KMS-11 (cell line): Measurements from ENCODE around the gene ZMYND8.
"Not testable (repeated sequence)": the region's sequence is repeated elsewhere in the genome, so short reads cannot be mapped to it uniquely, and the experiment has no call there.

Experiments
- H2AFZ ChIP-seq: fragments of 200-600 bp; sonication (generic); 2 replicates; pipeline ENCODE4 v1.6.1; 2016; ENCODE audit warnings: antibody characterized with exemption, mixed run types, low read depth
- H3K27ac ChIP-seq: fragments of 200-600 bp; sonication (generic); 2 replicates; pipeline ENCODE4 v1.6.1; 2016; ENCODE audit warnings: mild to moderate bottlenecking, mixed run types
- H3K27me3 ChIP-seq: fragments of 200-600 bp; sonication (generic); 2 replicates; pipeline ENCODE4 v1.6.1; 2017; ENCODE audit warnings: mild to moderate bottlenecking, low read depth, mixed run types, moderate library complexity; ENCODE audit not compliant: insufficient read depth
- H3K36me3 ChIP-seq: fragments of 200-600 bp; sonication (generic); 2 replicates; pipeline ENCODE4 v1.6.1; 2017; ENCODE audit warnings: mild to moderate bottlenecking, mixed run types; ENCODE audit not compliant: insufficient read depth
- H3K4me1 ChIP-seq: fragments of 200-600 bp; sonication (generic); 2 replicates; pipeline ENCODE4 v1.6.1; 2016; ENCODE audit warnings: mild to moderate bottlenecking, low read depth, mixed run types; ENCODE audit not compliant: poor library complexity, severe bottlenecking
- H3K4me2 ChIP-seq: fragments of 200-600 bp; sonication (generic); 2 replicates; pipeline ENCODE4 v1.7.0; 2016; ENCODE audit warnings: mild to moderate bottlenecking, mixed run types
- H3K4me3 ChIP-seq: fragments of 200-600 bp; sonication (generic); IDR thresholded peaks from 2 replicates; pipeline ENCODE4 v1.6.1; 2017; ENCODE audit warnings: low read depth, low read length, mixed read lengths; ENCODE audit not compliant: insufficient read depth
- H3K79me2 ChIP-seq: fragments of 200-600 bp; sonication (generic); 2 replicates; pipeline ENCODE4 v1.6.1; 2016; ENCODE audit warnings: low read depth, mixed run types; ENCODE audit not compliant: insufficient read depth
- H3K9ac ChIP-seq: fragments of 200-600 bp; sonication (generic); 2 replicates; pipeline ENCODE4 v1.6.1; 2016; ENCODE audit warnings: mild to moderate bottlenecking, mixed run types
- H4K20me1 ChIP-seq: fragments of 200-600 bp; sonication (generic); 2 replicates; pipeline ENCODE4 v1.6.1; 2016; ENCODE audit warnings: mild to moderate bottlenecking, mixed run types; ENCODE audit not compliant: insufficient read depth
- CTCF ChIP-seq: fragments of 200-600 bp; sonication (generic); conservative IDR thresholded peaks from 2 replicates; pipeline ENCODE4 v1.6.1; 2017; ENCODE audit warnings: low read depth, mild to moderate bottlenecking, antibody characterized with exemption, low read length, moderate library complexity, mixed read lengths

Gene ZMYND8

GRCh38 chr20:47210470-47210869, 146.0 kb downstream of the ZMYND8 start:
- H3K36me3 ChIP-seq: peaks cover 13% of the 10 kb centered on the region
- no peak overlapping the region for H3K4me3 ChIP-seq
- no peaks in the 10 kb centered on the region for H3K4me1 ChIP-seq
- H3K4me2 ChIP-seq: no peak overlapping the region
- no peaks in the 10 kb centered on the region for H3K27me3 ChIP-seq
- no peaks in the 10 kb centered on the region for H4K20me1 ChIP-seq
- H3K27ac ChIP-seq: no peak overlapping the region
- H2AFZ ChIP-seq: no peak overlapping the region
- no peak overlapping the region for H3K9ac ChIP-seq
- TF ChIP-seq CTCF: no peak
- H3K79me2 ChIP-seq: no peaks in the 10 kb centered on the region

GRCh38 chr20:47209982-47210381, 146.5 kb downstream of the ZMYND8 start:
- no peaks in the 10 kb centered on the region for H3K79me2 ChIP-seq
- no peaks in the 10 kb centered on the region for H3K4me1 ChIP-seq
- H3K36me3 ChIP-seq: peaks cover 13% of the 10 kb centered on the region
- no peaks in the 10 kb centered on the region for H4K20me1 ChIP-seq
- TF ChIP-seq CTCF: no peak
- no peak overlapping the region for H2AFZ ChIP-seq
- H3K27me3 ChIP-seq: no peaks in the 10 kb centered on the region
- H3K4me2 ChIP-seq: no peak overlapping the region
- no peak overlapping the region for H3K9ac ChIP-seq
- H3K4me3 ChIP-seq: no peak overlapping the region
- H3K27ac ChIP-seq: no peak overlapping the region

- H3K4me1 ChIP-seq: no peaks in the 10 kb centered on the region
- no peak overlapping the region for H3K4me3 ChIP-seq
Observed at GRCh38 chr20:47208534-47209174, 147.8 kb downstream of the ZMYND8 start.

GRCh38 chr20:47206962-47207641, 149.4 kb downstream of the ZMYND8 start:
- Histone ChIP-seq H4K20me1 (no peaks in the 10 kb centered on the region), H3K27me3 (no peaks in the 10 kb centered on the region), H3K9ac (no peak overlapping the region), H3K4me2 (no peak overlapping the region), H2AFZ (no peak overlapping the region), H3K4me3 (no peak overlapping the region), H3K27ac (no peak overlapping the region), H3K4me1 (no peaks in the 10 kb centered on the region), H3K79me2 (no peaks in the 10 kb centered on the region), H3K36me3 (peaks cover 6% of the 10 kb centered on the region; the same call in 1 of the 2 replicates)
- no peak for TF ChIP-seq CTCF

More at GRCh38 chr20:47208534-47209174, 147.8 kb downstream of the ZMYND8 start:
- H3K9ac ChIP-seq: no peak overlapping the region
- H3K27ac ChIP-seq: no peak overlapping the region
- H2AFZ ChIP-seq: no peak overlapping the region
- no peak overlapping the region for H3K4me2 ChIP-seq
- no peak for TF ChIP-seq CTCF
- no peaks in the 10 kb centered on the region for H3K27me3 ChIP-seq
- H3K79me2 ChIP-seq: no peaks in the 10 kb centered on the region
- peaks cover 13% of the 10 kb centered on the region for H3K36me3 ChIP-seq
- H4K20me1 ChIP-seq: no peaks in the 10 kb centered on the region

GRCh38 chr20:47206552-47206951, 149.9 kb downstream of the ZMYND8 start:
- H3K4me2 ChIP-seq, H2AFZ ChIP-seq, H3K79me2 ChIP-seq, H4K20me1 ChIP-seq, H3K27ac ChIP-seq, H3K36me3 ChIP-seq, H3K9ac ChIP-seq, H3K4me3 ChIP-seq, H3K4me1 ChIP-seq, H3K27me3 ChIP-seq: not testable (repeated sequence)
